HG02852 (cell line): Measurements from ENCODE around the gene RBBP7.
A peak's percentile ranks its signal among the peaks of the same experiment; 100 is the strongest.

Experiments
- ATAC-seq: cut with Tn5 transposase; IDR thresholded peaks from one replicate; pipeline ENCODE4 v1.9.1; 2021; ENCODE audit warnings: mild to moderate bottlenecking, moderate library complexity; ENCODE audit not compliant: unreplicated experiment

RBBP7 gene

DNA sequence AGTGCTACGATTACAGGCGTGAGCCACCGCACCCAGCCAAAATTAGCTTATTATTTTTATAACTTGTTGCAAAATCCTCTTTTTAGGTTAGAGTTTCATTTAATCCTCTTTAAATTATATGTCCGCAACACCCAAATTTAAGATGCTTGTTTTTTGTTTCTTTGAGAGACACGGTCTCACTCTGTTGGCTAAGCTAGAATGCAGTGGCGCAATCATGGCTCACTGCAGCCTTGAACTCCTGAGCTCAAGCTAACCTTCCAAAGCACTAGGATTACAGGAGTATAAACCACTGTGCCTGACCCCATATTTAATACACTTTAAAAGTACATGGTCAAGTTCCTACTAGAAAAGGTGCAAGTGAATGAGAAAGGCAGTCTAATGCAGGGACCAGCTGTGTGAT is 2.2 kb downstream of the RBBP7 start:
- ATAC-seq, result no peak

DNA sequence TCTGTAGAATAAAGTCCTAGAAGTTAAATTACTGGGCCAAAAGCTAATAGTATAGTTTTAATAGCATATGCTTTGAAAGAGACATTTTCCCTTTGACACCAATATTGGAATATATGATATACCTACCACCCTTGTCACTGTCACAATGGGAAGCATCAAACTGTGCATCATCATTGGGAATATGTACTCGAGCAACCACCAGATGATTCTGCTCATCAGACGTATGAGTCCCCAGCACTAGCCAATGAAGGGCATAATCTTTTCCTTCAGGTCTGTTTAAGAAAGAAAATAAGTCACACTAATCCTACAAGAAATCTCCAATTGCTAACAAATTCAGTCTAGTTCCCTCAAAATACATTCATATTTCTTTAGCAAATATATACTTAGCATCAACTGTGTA is 7.3 kb downstream of the RBBP7 start:
- ATAC-seq, result no peak

GRCh38 chrX:16856744-16857143 is 13.4 kb downstream of the RBBP7 start:
- no peak for ATAC-seq

- peak; percentile 48 for ATAC-seq
Measured at GRCh38 chrX:16856076-16856404, 14.1 kb downstream of the RBBP7 start.

- ATAC-seq, result peak; percentile 29
Measured at GRCh38 chrX:16855363-16856075, 14.6 kb downstream of the RBBP7 start.

GRCh38 chrX:16853537-16853936 is 16.6 kb downstream of the RBBP7 start:
- no peak for ATAC-seq

GRCh38 chrX:16852617-16853179 is 17.5 kb downstream of the RBBP7 start:
- ATAC-seq, result no peak

DNA sequence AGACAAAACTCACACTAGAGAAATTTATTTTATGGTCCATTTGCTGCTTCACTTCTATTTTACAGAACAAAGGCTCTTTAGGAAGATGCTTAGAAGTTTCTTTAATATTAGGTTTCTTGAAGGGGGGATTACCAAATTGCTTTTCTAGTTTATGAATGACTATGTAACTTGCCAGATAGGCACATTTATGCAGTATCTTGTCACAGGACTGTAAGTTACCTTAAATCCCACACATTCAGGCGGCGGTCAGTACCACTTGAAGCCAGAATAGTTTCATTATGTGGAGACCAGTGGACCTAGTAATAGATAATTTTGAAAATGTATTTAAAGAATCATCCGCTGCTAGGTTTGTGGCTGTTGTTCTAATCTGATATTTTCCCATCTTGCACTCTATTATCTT is 18.3 kb downstream of the RBBP7 start:
- no peak for ATAC-seq

DNA sequence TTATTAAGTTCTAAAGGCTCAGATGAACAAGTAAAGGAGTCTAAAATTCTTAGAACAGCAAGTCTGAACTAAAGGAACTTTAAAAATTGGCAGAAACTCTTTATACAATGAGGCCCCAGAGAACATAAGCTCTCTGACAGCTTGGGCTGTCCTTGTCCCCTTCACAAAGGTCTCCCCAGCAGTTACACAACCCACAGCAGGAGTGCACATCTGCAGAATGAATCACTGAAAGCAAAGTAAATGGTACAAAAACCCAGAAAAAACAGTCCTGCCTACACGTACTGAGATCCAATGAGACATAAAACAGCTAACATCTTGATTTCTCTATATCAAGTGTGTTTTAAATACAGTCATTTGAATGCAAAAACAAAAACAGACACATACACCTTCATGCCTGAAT is 18.7 kb downstream of the RBBP7 start:
- no peak for ATAC-seq

- no peak for ATAC-seq
Measured at GRCh38 chrX:16848541-16848940, 21.6 kb downstream of the RBBP7 start.

GRCh38 chrX:16845686-16846085 is 24.5 kb downstream of the RBBP7 start:
- no peak for ATAC-seq

DNA sequence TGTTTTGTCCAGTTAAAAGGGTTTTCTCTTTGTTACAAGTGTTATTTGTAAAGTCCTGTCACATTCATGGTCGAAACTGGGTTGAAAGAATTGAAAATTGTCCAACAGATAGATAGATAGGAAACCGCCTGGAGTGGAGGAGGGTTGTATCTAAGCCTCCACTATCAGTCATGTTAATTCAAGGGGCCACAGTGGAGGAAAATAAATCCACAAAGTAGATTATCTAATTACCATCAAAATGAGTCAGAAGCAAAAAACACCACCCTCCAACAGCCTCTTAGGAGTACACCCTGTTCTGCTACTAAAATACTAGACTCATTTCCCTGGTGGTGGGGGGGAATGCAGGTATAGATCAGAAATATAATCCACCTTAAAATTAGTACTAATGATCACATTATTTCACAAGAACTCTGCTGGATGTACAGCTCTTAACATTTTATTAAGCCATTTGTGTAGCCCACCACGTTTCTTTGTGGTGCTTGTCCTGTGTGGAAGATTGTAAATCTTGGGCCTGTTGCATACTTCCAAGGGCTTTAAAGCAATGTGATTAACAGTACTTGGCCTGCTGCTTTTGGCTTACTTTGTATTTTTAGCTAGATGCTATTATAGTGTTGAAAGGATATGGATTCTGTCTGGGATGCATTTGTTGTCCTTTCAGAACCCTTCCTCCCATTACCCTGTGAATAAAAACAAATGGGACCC is 26.8 kb downstream of the RBBP7 start:
- ATAC-seq, result no peak

- ATAC-seq, result no peak
Measured at GRCh38 chrX:16842684-16843083, 27.5 kb downstream of the RBBP7 start.

DNA sequence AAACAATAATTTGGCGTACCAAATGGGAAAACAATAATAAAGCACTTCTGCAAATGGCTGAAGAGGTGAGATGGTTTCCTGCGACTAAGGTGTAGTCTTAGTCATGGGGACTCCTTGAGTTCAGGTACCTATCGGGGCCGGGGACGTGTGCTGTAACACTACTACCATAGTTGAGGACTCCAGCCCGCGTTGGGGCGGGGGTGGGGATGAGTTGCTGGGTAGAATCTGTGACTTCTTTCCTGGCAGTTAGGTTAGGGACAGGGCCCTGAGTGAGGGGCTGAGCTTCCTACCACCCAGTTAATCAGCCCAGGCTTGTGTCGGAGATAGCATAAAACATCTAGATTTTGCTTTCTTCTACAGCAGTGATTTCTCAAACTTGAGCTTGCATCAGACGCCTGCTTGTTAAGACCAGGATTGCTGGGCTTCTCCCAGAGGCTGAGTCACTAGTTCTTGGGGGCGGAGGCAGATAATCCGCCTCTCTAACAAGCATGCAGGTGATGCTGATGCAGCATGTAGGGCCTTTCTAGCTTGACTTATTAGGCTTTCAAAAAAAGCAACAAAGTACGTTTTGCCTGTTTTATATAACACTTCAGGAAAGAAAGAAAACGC is 30.2 kb downstream of the RBBP7 start:
- ATAC-seq, result no peak

DNA sequence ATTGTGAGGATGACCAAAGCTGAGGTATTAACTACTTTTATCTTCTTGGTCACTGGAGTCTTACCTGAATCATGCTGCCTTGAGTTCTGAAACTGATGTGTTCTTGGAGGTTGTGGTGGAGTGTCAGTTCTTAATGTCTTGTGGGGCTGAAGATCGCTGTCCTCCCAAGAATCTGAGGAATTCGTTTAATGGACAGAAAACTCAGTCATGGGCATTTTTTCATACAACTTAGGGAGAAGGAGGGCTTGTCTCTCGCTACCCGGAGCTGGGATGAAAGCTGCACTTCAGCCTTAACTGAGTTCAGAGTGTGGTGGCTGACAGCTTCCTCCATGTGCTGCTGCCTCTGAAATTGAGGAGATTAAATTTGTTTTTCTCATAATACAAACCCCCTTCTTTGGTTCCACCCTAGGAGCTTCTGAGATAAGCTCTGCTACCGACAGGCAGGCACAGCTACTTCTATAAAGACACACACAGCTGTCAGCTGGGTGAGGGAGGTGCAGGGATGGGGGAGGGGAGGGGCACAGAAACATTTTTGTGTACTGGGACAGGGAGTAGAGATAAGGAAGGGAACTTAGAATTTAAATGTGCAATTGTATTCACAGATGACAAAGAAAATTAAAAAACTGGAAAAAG is 30.8 kb downstream of the RBBP7 start:
- ATAC-seq, result no peak

DNA sequence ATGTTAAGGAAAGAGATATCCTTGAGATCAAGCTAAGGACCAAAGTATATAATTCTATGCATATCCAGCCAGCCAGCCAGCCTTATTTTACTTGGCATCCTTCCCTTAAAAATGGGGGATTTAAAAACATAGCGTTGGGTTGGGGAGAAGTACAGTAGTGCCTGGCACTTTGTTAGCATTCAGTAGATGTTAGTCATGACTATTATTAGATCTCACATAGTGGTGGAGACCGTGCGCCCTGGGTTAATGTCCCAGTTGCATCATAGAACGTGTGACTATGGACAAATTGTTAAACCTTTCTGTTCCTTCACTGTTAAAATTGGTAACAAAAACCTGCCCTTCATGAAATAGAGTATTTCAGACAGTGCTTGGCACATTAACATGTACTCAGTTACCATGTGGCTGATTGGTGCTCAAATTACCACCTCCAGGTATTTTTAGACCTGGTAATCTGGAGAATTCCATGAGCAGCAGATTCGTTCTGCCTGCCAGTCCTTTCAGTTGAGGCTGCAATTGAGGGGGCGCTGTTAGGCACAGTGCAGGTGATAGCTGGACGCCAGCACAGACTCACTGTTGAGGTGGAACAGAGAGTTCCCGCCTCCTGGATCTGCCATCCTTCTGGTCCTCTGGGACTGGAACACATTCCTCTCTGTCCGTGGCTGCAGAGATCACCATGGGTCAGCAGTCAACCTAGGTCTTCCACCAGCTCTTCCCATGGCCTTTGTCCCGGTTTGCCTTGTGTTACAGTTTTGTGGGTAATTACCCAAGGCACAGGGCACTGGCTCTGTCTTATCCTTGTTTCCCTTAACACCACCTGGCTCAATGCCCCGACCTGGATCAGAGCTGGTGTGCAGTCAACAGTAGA is 31.7 kb downstream of the RBBP7 start:
- no peak for ATAC-seq

DNA sequence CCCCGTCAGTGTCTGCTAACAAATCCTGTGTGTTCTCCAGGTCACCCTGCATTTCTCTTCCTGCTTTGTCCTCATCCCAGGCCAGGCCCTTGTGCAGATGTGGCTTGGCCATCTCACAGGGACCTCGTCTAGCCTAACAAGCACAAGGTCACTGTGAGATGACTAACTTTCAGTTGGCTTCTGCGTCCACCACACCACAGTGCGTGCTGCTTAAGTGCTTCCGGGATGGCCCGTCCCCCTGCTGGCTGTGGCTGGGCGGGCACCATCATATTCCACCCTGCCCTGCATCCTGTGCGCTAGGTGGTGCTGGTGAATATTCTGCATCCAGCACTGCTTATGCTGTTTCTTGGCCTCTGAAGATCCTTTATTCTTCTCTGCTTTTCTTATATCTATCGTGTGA is 33.8 kb downstream of the RBBP7 start:
- ATAC-seq, result no peak

- ATAC-seq, result no peak
Measured at GRCh38 chrX:16834806-16835205, 35.4 kb downstream of the RBBP7 start.

GRCh38 chrX:16832301-16832700 is 37.9 kb downstream of the RBBP7 start:
- no peak for ATAC-seq

DNA sequence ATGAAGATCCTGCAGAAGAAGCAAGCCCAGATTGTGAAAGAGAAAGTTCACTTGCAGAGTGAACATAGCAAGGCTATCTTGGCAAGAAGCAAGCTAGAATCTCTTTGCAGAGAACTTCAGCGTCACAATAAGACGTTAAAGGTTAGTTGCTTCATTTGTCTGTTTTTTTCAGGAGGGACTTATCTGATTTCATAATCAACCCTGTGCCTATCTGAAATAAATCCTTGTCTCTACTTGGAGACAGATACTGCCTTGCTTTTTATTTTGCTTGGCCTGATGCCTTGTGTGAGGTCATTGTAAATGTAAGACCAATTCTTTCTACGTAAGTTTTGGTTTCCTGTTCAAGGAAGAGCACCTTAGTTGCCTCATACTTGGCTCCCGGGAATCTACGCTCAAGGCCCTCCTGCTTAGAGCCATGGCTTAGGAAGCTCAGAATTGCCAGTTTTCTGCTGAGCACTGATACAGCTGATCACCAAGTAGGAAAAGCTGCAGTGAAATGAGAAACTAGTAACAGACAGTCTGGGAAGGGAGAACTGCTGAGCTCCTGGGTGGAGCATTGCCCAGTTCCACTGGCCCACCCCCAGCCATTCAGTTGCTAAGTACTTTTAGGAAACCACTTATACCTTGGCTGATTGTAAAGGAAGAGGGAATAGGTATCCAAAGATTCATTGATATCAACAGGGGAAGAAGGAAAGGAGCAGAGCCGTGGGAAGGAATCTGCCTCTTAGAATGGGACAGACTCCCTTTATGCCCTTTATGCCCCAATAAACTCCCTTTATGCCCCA is 41.8 kb downstream of the RBBP7 start:
- ATAC-seq, result no peak
